Astrocyte (in vitro differentiated cells and primary cell): ENCODE measurements around the gene TBPL2. TPM values are rescaled to one million over a fixed set of nuclear protein-coding genes. Genes with fewer than 3 reads are reported as not detected.

ENCODE experiments used
- DNase-seq: peaks from one replicate; pipeline ENCODE4 v3.0.0-alpha.2; 2010; ENCODE audit warnings: low read depth
- FAIRE-seq: peaks from 2 replicates; lab custom pipeline; 2011; peaks lifted over from hg19 to GRCh38; lab: Jason Lieb, UNC
- H2AFZ ChIP-seq: 2 replicates; pipeline ENCODE4 v1.6.0; 2012; ENCODE audit warnings: low read depth, low read length, inconsistent platforms
- H3K27ac ChIP-seq: 2 replicates; pipeline ENCODE4 v1.5.1; 2011; ENCODE audit warnings: low read depth, low read length, inconsistent platforms
- H3K27me3 ChIP-seq: 2 replicates; pipeline ENCODE4 v1.6.0; 2011; ENCODE audit warnings: low read length, inconsistent platforms; ENCODE audit not compliant: insufficient read depth
- H3K36me3 ChIP-seq: 2 replicates; pipeline ENCODE4 v1.5.1; 2011; ENCODE audit warnings: low read length, inconsistent platforms; ENCODE audit not compliant: insufficient read depth
- H3K4me1 ChIP-seq: 2 replicates; pipeline ENCODE4 v1.5.1; 2011; ENCODE audit warnings: low read length, inconsistent platforms; ENCODE audit not compliant: insufficient read depth
- H3K4me2 ChIP-seq: 2 replicates; pipeline ENCODE4 v1.6.0; 2012; ENCODE audit warnings: low read length, inconsistent platforms
- H3K4me3 ChIP-seq: 2 replicates; pipeline ENCODE4 v1.5.1; 2011; ENCODE audit warnings: low read depth, mild to moderate bottlenecking, low read length, inconsistent platforms; ENCODE audit not compliant: insufficient read depth
- H3K79me2 ChIP-seq: 2 replicates; pipeline ENCODE4 v1.6.0; 2012; ENCODE audit warnings: mild to moderate bottlenecking, low read length, inconsistent platforms; ENCODE audit not compliant: insufficient read depth
- H3K9ac ChIP-seq: 2 replicates; pipeline ENCODE4 v1.6.0; 2012; ENCODE audit warnings: mild to moderate bottlenecking, low read length, inconsistent platforms
- H3K9me3 ChIP-seq: 2 replicates; pipeline ENCODE4 v1.5.1; 2012; ENCODE audit warnings: low read depth, mild to moderate bottlenecking, low read length, inconsistent platforms; ENCODE audit not compliant: insufficient read depth
- H4K20me1 ChIP-seq: 2 replicates; pipeline ENCODE4 v1.6.0; 2012; ENCODE audit warnings: low read length, inconsistent platforms; ENCODE audit not compliant: insufficient read depth
- H3K27ac Mint-ChIP-seq: one replicate; pipeline ENCODE4 v1.8.0; 2021; ENCODE audit warnings: mild to moderate bottlenecking, mixed read lengths; ENCODE audit not compliant: unreplicated experiment
- H3K27me3 Mint-ChIP-seq: one replicate; pipeline ENCODE4 v1.8.0; 2021; ENCODE audit warnings: low read depth, mixed read lengths; ENCODE audit not compliant: unreplicated experiment
- H3K36me3 Mint-ChIP-seq: one replicate; pipeline ENCODE4 v1.8.0; 2021; ENCODE audit warnings: low read depth, mixed read lengths; ENCODE audit not compliant: unreplicated experiment
- H3K4me1 Mint-ChIP-seq: one replicate; pipeline ENCODE4 v1.8.0; 2021; ENCODE audit warnings: low read depth, mixed read lengths; ENCODE audit not compliant: unreplicated experiment
- H3K4me3 Mint-ChIP-seq: one replicate; pipeline ENCODE4 v1.8.0; 2021; ENCODE audit warnings: mild to moderate bottlenecking, moderate library complexity, mixed read lengths; ENCODE audit not compliant: unreplicated experiment
- H3K9me3 Mint-ChIP-seq: one replicate; pipeline ENCODE4 v1.8.0; 2021; ENCODE audit warnings: mild to moderate bottlenecking, mixed read lengths; ENCODE audit not compliant: unreplicated experiment
- EZH2 ChIP-seq: IDR thresholded peaks from 2 replicates; pipeline ENCODE4 v1.6.1; 2012; ENCODE audit warnings: mild to moderate bottlenecking, low read length, inconsistent platforms; ENCODE audit not compliant: insufficient read depth
- total RNA-seq: library from RNA; stranded (reverse); gene quantifications from 2 replicates; pipeline ENCODE4 v1.2.1, GENCODE V29; 2021
- TF ChIP-seq, protein P1 (sequence below): IDR thresholded peaks from 2 replicates; pipeline ENCODE4 v1.5.1; 2011; ENCODE audit warnings: low read depth, mild to moderate bottlenecking, inconsistent platforms, low read length, moderate library complexity; ENCODE audit not compliant: insufficient read depth

The TBPL2 gene
- total RNA-seq, 1 donor from 2014 or later = not detected

DNA sequence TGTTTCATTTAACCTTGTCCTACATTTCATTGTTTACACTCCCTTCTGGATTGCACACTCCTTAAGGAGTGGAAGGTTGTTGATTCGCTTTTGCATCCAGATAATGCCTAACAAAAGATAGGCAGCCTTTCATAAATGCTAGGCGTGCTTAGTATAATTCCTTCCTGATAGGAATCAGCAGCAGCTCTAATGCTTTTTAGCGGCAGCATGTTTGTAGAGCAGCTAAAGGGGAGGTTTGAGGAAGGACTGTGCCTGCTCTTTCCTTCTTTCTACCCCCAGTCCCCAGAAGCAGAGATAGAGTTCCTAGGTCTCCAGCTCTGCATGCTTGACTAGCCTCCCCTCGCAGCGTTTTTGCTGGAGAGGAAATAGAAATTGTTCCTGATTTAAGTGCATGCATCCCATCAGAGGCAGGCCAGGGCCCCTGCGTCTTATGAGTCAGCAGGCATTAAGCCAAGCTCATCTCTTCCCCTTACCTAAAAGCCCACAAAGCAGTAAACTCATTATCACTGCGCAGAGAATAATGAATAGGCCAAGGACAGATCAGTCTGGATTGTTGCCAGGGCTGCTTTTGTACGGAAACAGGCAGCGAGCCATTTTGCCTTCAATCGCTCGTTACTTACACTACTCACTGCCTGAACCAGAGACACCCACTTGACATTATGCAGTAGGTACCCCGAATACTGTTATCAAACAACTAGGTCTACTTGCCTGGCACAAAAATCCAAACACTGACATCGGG lies 14.0 kb upstream of the TBPL2 start:
- H3K4me1 ChIP-seq = peaks cover 28% of the 10 kb centered on the region
- Mint-ChIP-seq H3K4me3 (peak overlapping the region; percentile 54), H3K27ac (no peak overlapping the region), H3K9me3 (peaks cover 4% of the 10 kb centered on the region), H3K27me3 (peaks cover 4% of the 10 kb centered on the region), H3K36me3 (peaks cover 2% of the 10 kb centered on the region), H3K4me1 (peaks cover 17% of the 10 kb centered on the region)
- H4K20me1 ChIP-seq = no peaks in the 10 kb centered on the region
- peak overlapping the region; percentile 33 for H2AFZ ChIP-seq
- no peak for TF ChIP-seq EZH2
- TF ChIP-seq, protein P1, sequence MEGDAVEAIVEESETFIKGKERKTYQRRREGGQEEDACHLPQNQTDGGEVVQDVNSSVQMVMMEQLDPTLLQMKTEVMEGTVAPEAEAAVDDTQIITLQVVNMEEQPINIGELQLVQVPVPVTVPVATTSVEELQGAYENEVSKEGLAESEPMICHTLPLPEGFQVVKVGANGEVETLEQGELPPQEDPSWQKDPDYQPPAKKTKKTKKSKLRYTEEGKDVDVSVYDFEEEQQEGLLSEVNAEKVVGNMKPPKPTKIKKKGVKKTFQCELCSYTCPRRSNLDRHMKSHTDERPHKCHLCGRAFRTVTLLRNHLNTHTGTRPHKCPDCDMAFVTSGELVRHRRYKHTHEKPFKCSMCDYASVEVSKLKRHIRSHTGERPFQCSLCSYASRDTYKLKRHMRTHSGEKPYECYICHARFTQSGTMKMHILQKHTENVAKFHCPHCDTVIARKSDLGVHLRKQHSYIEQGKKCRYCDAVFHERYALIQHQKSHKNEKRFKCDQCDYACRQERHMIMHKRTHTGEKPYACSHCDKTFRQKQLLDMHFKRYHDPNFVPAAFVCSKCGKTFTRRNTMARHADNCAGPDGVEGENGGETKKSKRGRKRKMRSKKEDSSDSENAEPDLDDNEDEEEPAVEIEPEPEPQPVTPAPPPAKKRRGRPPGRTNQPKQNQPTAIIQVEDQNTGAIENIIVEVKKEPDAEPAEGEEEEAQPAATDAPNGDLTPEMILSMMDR = no peak
- H3K27ac ChIP-seq = no peak overlapping the region
- H3K79me2 ChIP-seq = no peaks in the 10 kb centered on the region
- no peaks in the 10 kb centered on the region for H3K27me3 ChIP-seq
- no peaks in the 10 kb centered on the region for H3K9me3 ChIP-seq
- no peaks in the 10 kb centered on the region for H3K36me3 ChIP-seq
- H3K4me3 ChIP-seq = no peak overlapping the region
- peak; percentile 85 for DNase-seq
- H3K4me2 ChIP-seq = peak overlapping the region; percentile 79
- FAIRE-seq = no peak
- H3K9ac ChIP-seq = peak overlapping the region; percentile 21

DNA sequence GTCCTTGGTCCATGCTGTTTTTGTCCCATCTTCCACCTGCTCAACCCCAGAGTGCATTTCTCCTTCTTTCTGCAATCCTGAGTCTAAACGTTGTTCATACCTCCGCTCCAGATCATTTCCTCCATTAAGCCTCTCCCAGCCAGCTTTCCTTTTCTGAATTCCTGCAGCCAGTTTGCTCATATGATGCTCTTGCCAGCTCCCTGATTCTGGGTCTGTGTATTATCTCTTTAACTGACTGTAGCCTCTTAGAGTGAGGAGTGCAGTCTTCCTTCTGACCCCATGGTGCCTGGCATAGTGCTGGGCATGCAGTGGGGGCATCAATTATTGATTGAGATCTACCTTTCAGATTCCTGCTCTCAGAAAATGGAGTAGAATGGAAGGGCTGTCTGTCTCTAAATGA lies 11.5 kb upstream of the TBPL2 start:
- Histone ChIP-seq H3K4me1 (peaks cover 38% of the 10 kb centered on the region), H3K9ac (no peak overlapping the region), H3K4me3 (no peak overlapping the region), H3K36me3 (no peaks in the 10 kb centered on the region), H3K79me2 (no peaks in the 10 kb centered on the region), H3K9me3 (no peaks in the 10 kb centered on the region), H3K27ac (no peak overlapping the region), H4K20me1 (no peaks in the 10 kb centered on the region), H3K4me2 (no peak overlapping the region), H2AFZ (no peak overlapping the region), H3K27me3 (no peaks in the 10 kb centered on the region)
- peaks cover 26% of the 10 kb centered on the region for H3K4me1 Mint-ChIP-seq
- no peak overlapping the region for H3K27ac Mint-ChIP-seq
- peaks cover 2% of the 10 kb centered on the region for H3K36me3 Mint-ChIP-seq
- no peak overlapping the region for H3K4me3 Mint-ChIP-seq
- H3K9me3 Mint-ChIP-seq = peaks cover 2% of the 10 kb centered on the region
- H3K27me3 Mint-ChIP-seq = peaks cover 4% of the 10 kb centered on the region
- DNase-seq (no peak), FAIRE-seq (no peak)
- TF ChIP-seq, protein P1 = no peak
- no peak for TF ChIP-seq EZH2

DNA sequence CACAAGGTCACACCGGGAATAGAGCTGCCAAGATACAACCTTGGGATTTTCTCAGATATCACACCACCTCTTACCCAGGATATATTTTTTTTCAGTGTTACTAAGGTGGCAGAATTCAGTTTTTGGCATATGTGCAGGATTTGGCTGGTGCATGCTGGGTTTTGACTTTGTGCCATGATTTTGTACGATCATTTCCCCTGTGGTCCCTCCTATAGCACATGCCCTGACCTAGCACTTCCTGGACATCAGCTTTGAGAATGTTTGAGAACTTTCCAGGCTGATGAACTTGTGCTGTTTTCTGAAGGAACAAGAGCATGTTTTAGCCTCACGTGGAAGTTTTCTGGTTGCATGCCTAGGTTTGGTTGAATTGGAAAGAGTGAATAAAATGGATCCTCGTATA lies 11.0 kb upstream of the TBPL2 start:
- H3K27ac ChIP-seq = no peak overlapping the region
- H3K9ac ChIP-seq = no peak overlapping the region
- H3K27me3 ChIP-seq = no peaks in the 10 kb centered on the region
- Mint-ChIP-seq H3K27me3 (peaks cover 4% of the 10 kb centered on the region), H3K27ac (no peak overlapping the region), H3K36me3 (peaks cover 2% of the 10 kb centered on the region), H3K4me1 (peaks cover 32% of the 10 kb centered on the region), H3K4me3 (no peak overlapping the region), H3K9me3 (peaks cover 2% of the 10 kb centered on the region)
- no peaks in the 10 kb centered on the region for H3K79me2 ChIP-seq
- FAIRE-seq (no peak), DNase-seq (no peak)
- no peak overlapping the region for H2AFZ ChIP-seq
- peaks cover 44% of the 10 kb centered on the region for H3K4me1 ChIP-seq
- H4K20me1 ChIP-seq = no peaks in the 10 kb centered on the region
- H3K9me3 ChIP-seq = no peaks in the 10 kb centered on the region
- no peaks in the 10 kb centered on the region for H3K36me3 ChIP-seq
- H3K4me2 ChIP-seq = no peak overlapping the region
- no peak overlapping the region for H3K4me3 ChIP-seq
- TF ChIP-seq, protein P1 = no peak
- no peak for TF ChIP-seq EZH2
